Tibial nerve (tissue), 4 donors: ENCODE measurements around the gene SMCR8.

ENCODE experiments used
- EP300 ChIP-seq, 2 donors: sonication (generic); formaldehyde crosslinking; IDR thresholded peaks; one replicate each; pipeline ENCODE4 v1.6.1; 2017; ENCODE audit warnings: antibody characterized with exemption in 2 of 2, mild to moderate bottlenecking in 1 of 2
- POLR2A ChIP-seq, 2 donors: fragments of 450-650 bp; IDR thresholded peaks; one replicate each; pipeline ENCODE4 v1.6.1; 2017; ENCODE audit warnings: antibody characterized with exemption in 2 of 2, mild to moderate bottlenecking in 2 of 2, moderate library complexity in 2 of 2
- TF ChIP-seq, protein P1 (sequence below), 5 experiments: fragments of 200-600 bp in 3 of 5; fragments of 450-650 bp in 2 of 5; sonication (generic) in 3 of 5; IDR thresholded peaks; one replicate each; pipeline ENCODE4 v1.5.1; 2016 to 2019; ENCODE audit warnings: antibody characterized with exemption in 5 of 5, mild to moderate bottlenecking in 3 of 5, moderate library complexity in 2 of 5

- TF ChIP-seq POLR2A (IDR thresholded peaks at IDR 0.05) (no peak), EP300 (IDR thresholded peaks at IDR 0.05) (no peak)
- TF ChIP-seq, protein P1, sequence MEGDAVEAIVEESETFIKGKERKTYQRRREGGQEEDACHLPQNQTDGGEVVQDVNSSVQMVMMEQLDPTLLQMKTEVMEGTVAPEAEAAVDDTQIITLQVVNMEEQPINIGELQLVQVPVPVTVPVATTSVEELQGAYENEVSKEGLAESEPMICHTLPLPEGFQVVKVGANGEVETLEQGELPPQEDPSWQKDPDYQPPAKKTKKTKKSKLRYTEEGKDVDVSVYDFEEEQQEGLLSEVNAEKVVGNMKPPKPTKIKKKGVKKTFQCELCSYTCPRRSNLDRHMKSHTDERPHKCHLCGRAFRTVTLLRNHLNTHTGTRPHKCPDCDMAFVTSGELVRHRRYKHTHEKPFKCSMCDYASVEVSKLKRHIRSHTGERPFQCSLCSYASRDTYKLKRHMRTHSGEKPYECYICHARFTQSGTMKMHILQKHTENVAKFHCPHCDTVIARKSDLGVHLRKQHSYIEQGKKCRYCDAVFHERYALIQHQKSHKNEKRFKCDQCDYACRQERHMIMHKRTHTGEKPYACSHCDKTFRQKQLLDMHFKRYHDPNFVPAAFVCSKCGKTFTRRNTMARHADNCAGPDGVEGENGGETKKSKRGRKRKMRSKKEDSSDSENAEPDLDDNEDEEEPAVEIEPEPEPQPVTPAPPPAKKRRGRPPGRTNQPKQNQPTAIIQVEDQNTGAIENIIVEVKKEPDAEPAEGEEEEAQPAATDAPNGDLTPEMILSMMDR (IDR thresholded peaks at IDR 0.05): no peak
These were observed 16.8 kb downstream of the SMCR8 start for GRCh38 chr17:18331879-18332278.
